ENCODE measurements around the gene WDR75. TPM values are rescaled to one million over a fixed set of nuclear protein-coding genes. Genes with fewer than 3 reads are reported as not detected.

WDR75 gene
- total RNA-seq, 1 experiment from 2014 or later = 52.5 TPM

DNA sequence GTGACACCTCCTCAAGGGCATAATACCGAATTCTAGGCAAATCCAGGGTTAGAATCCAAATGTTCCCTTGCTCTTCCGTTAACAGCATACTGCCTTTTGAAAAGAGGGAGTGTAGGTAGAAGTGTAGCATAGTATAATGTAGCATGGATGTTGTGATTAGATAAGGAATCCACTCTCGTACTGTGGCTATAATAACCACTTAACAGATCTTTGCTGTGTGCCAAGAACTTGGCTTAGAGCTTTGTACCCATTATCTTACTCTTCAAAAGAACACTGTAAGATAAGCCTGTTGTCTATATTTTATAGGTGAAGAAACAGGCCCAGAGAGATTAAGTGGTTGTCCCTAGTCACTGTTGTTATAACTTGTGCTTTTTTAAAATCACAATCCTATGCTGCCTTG, 24.2 kb downstream of the WDR75 start:
- no peaks in the 10 kb centered on the region for H3K4me1 Mint-ChIP-seq (ENCODE audit: insufficient read depth, unreplicated experiment)
- no TSS peak for BruUV-seq (replicated peaks)
- CTCF ChIA-PET = interaction anchor here (0.6 to 1.8 kb wide), 6 partner anchors 8 to 377 kb away, joined by 3 to 6 read pairs (median 4); no protein-coding TSS in a partner anchor
- POLR2A ChIA-PET = interaction anchor here (0.9 kb wide), 1 partner anchor 21 kb away, joined by 4 read pairs; no protein-coding TSS in a partner anchor
- TF ChIP-seq, protein P1, sequence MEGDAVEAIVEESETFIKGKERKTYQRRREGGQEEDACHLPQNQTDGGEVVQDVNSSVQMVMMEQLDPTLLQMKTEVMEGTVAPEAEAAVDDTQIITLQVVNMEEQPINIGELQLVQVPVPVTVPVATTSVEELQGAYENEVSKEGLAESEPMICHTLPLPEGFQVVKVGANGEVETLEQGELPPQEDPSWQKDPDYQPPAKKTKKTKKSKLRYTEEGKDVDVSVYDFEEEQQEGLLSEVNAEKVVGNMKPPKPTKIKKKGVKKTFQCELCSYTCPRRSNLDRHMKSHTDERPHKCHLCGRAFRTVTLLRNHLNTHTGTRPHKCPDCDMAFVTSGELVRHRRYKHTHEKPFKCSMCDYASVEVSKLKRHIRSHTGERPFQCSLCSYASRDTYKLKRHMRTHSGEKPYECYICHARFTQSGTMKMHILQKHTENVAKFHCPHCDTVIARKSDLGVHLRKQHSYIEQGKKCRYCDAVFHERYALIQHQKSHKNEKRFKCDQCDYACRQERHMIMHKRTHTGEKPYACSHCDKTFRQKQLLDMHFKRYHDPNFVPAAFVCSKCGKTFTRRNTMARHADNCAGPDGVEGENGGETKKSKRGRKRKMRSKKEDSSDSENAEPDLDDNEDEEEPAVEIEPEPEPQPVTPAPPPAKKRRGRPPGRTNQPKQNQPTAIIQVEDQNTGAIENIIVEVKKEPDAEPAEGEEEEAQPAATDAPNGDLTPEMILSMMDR (IDR thresholded peaks at IDR 0.05; ENCODE audit: unreplicated experiment) = no peak
- H3K36me3 Mint-ChIP-seq (ENCODE audit: insufficient read depth, unreplicated experiment) = peaks cover 97% of the 10 kb centered on the region
- H3K27ac Mint-ChIP-seq (ENCODE audit: low read depth, unreplicated experiment) = no peak overlapping the region
- H3K4me3 Mint-ChIP-seq (ENCODE audit: unreplicated experiment) = no peak overlapping the region
- H3K27me3 Mint-ChIP-seq (ENCODE audit: insufficient read depth, unreplicated experiment) = no peaks in the 10 kb centered on the region
- intact Hi-C loops (cut with micrococcal nuclease) = loop anchor here (5.0 kb wide), 1 partner anchor 167 kb away; no protein-coding TSS in a partner anchor
- no peak for DNase-seq (ENCODE audit: unreplicated experiment)
- no peaks in the 10 kb centered on the region for H3K9me3 Mint-ChIP-seq (ENCODE audit: unreplicated experiment)

DNA sequence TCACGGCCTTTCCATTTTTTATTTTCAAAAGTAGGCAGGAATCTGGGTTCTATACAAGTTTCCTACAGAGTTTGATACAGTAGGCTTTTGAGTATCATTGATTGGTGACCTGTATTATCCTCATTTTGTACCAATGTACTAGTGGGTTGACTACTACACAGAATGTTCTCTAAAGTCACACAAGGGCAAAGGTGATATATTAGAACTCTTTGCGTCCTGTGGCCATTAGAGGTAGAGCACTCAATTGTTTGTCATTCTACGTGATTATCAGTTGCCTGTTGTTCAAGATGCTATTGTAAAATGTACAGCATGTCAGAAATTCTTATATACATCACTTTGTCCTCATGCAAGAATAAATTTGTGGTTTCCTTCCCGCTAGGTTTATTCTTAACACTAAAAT, 24.8 kb downstream of the WDR75 start:
- intact Hi-C loops (cut with micrococcal nuclease) = loop anchor here (5.0 kb wide), 1 partner anchor 166 kb away; no protein-coding TSS in a partner anchor

DNA sequence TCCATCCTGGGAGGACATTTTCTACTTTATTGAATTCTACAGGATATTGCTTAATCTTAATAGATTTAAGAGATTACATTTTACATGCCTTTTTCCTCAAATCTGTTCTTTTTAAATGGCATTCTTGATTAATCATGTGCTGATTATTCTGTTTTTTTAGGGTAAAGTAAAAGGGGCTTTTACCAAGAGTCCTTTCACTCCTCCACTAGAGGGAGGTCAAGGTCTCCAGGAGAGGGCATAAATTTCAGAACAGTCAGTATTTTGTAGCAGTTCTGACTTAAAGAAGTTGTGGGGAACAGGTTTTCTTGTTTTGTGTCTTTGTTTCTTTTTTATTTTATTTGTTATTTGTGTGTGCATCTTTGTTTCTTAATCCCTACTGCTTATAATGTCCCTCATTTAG, 25.4 kb downstream of the WDR75 start:
- CTCF ChIA-PET = interaction anchor here (1.2 to 1.8 kb wide), 4 partner anchors 10 to 193 kb away, joined by 3 to 6 read pairs (median 4); no protein-coding TSS in a partner anchor
- Mint-ChIP-seq H3K27ac (ENCODE audit: low read depth, unreplicated experiment) (no peak overlapping the region), H3K27me3 (ENCODE audit: insufficient read depth, unreplicated experiment) (no peaks in the 10 kb centered on the region), H3K4me1 (ENCODE audit: insufficient read depth, unreplicated experiment) (no peaks in the 10 kb centered on the region), H3K9me3 (ENCODE audit: unreplicated experiment) (no peaks in the 10 kb centered on the region), H3K36me3 (ENCODE audit: insufficient read depth, unreplicated experiment) (peaks cover 94% of the 10 kb centered on the region), H3K4me3 (ENCODE audit: unreplicated experiment) (no peak overlapping the region)
- TF ChIP-seq, protein P1 (IDR thresholded peaks at IDR 0.05; ENCODE audit: unreplicated experiment) = peak; percentile 41
- intact Hi-C loops (cut with micrococcal nuclease) = loop anchor here (5.0 kb wide), 1 partner anchor 166 kb away; no protein-coding TSS in a partner anchor
- peak; percentile 14 for DNase-seq (ENCODE audit: unreplicated experiment)
- POLR2A ChIA-PET = no interaction called here
- BruUV-seq (replicated peaks) = no TSS peak

More for the DNA sequence above, 24.8 kb downstream of the WDR75 start:
- no peak for DNase-seq (ENCODE audit: unreplicated experiment)
- ChIA-PET POLR2A (interaction anchor here (0.6 kb wide), 1 partner anchor 46 kb away, joined by 3 read pairs; no protein-coding TSS in a partner anchor), CTCF (interaction anchor here (0.6 to 1.8 kb wide), 5 partner anchors 9 to 377 kb away, joined by 3 to 6 read pairs (median 4); no protein-coding TSS in a partner anchor)
- TF ChIP-seq, protein P1 (IDR thresholded peaks at IDR 0.05; ENCODE audit: unreplicated experiment) = no peak
- Mint-ChIP-seq H3K4me1 (ENCODE audit: insufficient read depth, unreplicated experiment) (no peaks in the 10 kb centered on the region), H3K4me3 (ENCODE audit: unreplicated experiment) (no peak overlapping the region), H3K27ac (ENCODE audit: low read depth, unreplicated experiment) (no peak overlapping the region), H3K27me3 (ENCODE audit: insufficient read depth, unreplicated experiment) (no peaks in the 10 kb centered on the region), H3K36me3 (ENCODE audit: insufficient read depth, unreplicated experiment) (peaks cover 99% of the 10 kb centered on the region), H3K9me3 (ENCODE audit: unreplicated experiment) (no peaks in the 10 kb centered on the region)
- BruUV-seq (replicated peaks) = no TSS peak

DNA sequence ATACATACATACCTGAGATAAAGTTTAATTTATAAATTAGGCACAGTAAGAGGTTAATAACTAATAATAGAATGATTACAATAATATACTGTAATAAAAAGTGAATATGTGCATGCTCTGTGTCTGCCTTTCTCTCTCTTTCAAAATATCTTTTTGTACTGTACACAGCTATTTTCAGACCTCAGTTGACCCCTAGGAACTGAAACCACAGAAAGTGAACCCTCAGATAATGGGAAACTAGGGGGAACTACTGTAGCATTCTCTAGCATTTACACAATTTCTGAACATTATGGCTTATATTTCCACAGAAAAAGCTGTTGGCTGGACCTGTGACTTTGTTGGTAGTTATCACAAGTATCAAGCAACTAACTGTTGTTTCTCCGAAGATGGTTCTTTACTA, 25.9 kb downstream of the WDR75 start:
- POLR2A ChIA-PET = no interaction called here
- TF ChIP-seq, protein P1 (IDR thresholded peaks at IDR 0.05; ENCODE audit: unreplicated experiment) = no peak
- CTCF ChIA-PET = interaction anchor here (0.6 to 2.0 kb wide), 5 partner anchors 10 to 341 kb away, joined by 3 to 7 read pairs (median 3); no protein-coding TSS in a partner anchor
- Mint-ChIP-seq H3K9me3 (ENCODE audit: unreplicated experiment) (no peaks in the 10 kb centered on the region), H3K4me1 (ENCODE audit: insufficient read depth, unreplicated experiment) (no peaks in the 10 kb centered on the region), H3K27ac (ENCODE audit: low read depth, unreplicated experiment) (no peak overlapping the region), H3K36me3 (ENCODE audit: insufficient read depth, unreplicated experiment) (peaks cover 94% of the 10 kb centered on the region), H3K27me3 (ENCODE audit: insufficient read depth, unreplicated experiment) (no peaks in the 10 kb centered on the region), H3K4me3 (ENCODE audit: unreplicated experiment) (no peak overlapping the region)
- DNase-seq (ENCODE audit: unreplicated experiment) = no peak
- intact Hi-C loops (cut with micrococcal nuclease) = loop anchor here (5.0 kb wide), 1 partner anchor 165 kb away; no protein-coding TSS in a partner anchor
- no TSS peak for BruUV-seq (replicated peaks)

Measured in MCF 10A (cell line).